B cell (primary cell): ENCODE results near the gene HNRNPU. TPM values are rescaled to one million over a fixed set of nuclear protein-coding genes. Genes with fewer than 3 reads are reported as not detected.

Experiments used
- ATAC-seq: fragments of 200-7000 bp; cut with Tn5 transposase; one replicate; pipeline ENCODE4 v1.10.0; 2021; ENCODE audit warnings: low read depth, mild to moderate bottlenecking, moderate number of reproducible peaks, moderate library complexity
- CTCF ChIA-PET: fragments of 350-600 bp; sonication (Branson Sonifier 250); formaldehyde crosslinking; loops from one replicate; lab custom pipeline; 2021; ENCODE audit warnings: antibody characterized with exemption, inconsistent platforms; lab: Charles Lee
- POLR2A ChIA-PET: fragments of 350-600 bp; sonication (Branson Sonifier 250); formaldehyde crosslinking; loops from one replicate; lab custom pipeline; 2021; ENCODE audit warnings: antibody characterized with exemption; lab: Charles Lee
- DNase-seq: peaks from one replicate; pipeline ENCODE4 v3.0.0; 2013
- H2AFZ ChIP-seq: 2 replicates; pipeline ENCODE4 v1.6.1; 2012; ENCODE audit warnings: mild to moderate bottlenecking, low read depth, low read length; ENCODE audit not compliant: insufficient read depth, poor library complexity, severe bottlenecking
- H3K27ac ChIP-seq, 2 donors: 1 replicate in 1 of 2; 2 replicates in 1 of 2; pipeline ENCODE4 v1.5.1; 2012 to 2013; ENCODE audit warnings: low read length in 2 of 2, mild to moderate bottlenecking in 2 of 2, moderate library complexity in 1 of 2
- H3K27me3 ChIP-seq, 4 experiments: fragments of 200-600 bp in 1 of 4; sonication (generic) in 1 of 4; replicated peaks in 1 of 4; 1 replicate in 2 of 4; 2 replicates in 2 of 4; pipeline versions ENCODE4 v1.6.1 to v1.7.0; 2013 to 2016; ENCODE audit warnings: low read length in 3 of 4, mild to moderate bottlenecking in 2 of 4, mixed read lengths in 1 of 4, moderate library complexity in 1 of 4; ENCODE audit not compliant: insufficient read depth in 4 of 4, control insufficient read depth in 3 of 4; ENCODE audit errors: control extremely low read depth in 1 of 4
- H3K36me3 ChIP-seq, 2 experiments: replicated peaks in 1 of 2; 1 replicate in 1 of 2; 2 replicates in 1 of 2; pipeline versions ENCODE4 v1.6.1 to v1.7.1; 2013; ENCODE audit warnings: low read length in 1 of 2; ENCODE audit not compliant: insufficient read depth in 2 of 2, control insufficient read depth in 1 of 2; ENCODE audit errors: control extremely low read depth in 1 of 2, extremely low read depth in 1 of 2
- H3K4me1 ChIP-seq, 2 donors: fragments of 200-600 bp in 1 of 2; sonication (generic) in 1 of 2; 1 replicate in 1 of 2; 2 replicates in 1 of 2; pipeline versions ENCODE4 v1.5.1 to v1.6.1; 2013 to 2017; ENCODE audit warnings: low read length in 2 of 2; ENCODE audit not compliant: control insufficient read depth in 2 of 2, insufficient read depth in 2 of 2
- H3K4me2 ChIP-seq: replicated peaks from 2 replicates; pipeline ENCODE3; 2012; ENCODE audit warnings: mild to moderate bottlenecking, low read depth, low read length; ENCODE audit not compliant: poor library complexity, severe bottlenecking
- H3K4me3 ChIP-seq, 5 experiments: fragments of 200-600 bp in 1 of 5; sonication (generic) in 1 of 5; 1 replicate in 3 of 5; 2 replicates in 2 of 5; pipeline versions ENCODE4 v1.5.1 to v1.7.0; 2011 to 2016; ENCODE audit warnings: low read length in 4 of 5, mild to moderate bottlenecking in 4 of 5, low read depth in 2 of 5, control low read depth in 1 of 5, moderate library complexity in 1 of 5; ENCODE audit not compliant: insufficient read depth in 1 of 5; ENCODE audit errors: control extremely low read depth in 1 of 5, extremely low read depth in 1 of 5
- H3K79me2 ChIP-seq: fragments of 200-600 bp; sonication (generic); one replicate; pipeline ENCODE4 v1.6.0; 2016; ENCODE audit warnings: low read length; ENCODE audit not compliant: control insufficient read depth, insufficient read depth
- H3K9ac ChIP-seq: fragments of 200-600 bp; sonication (generic); 2 replicates; pipeline ENCODE4 v1.6.1; 2017; ENCODE audit warnings: mild to moderate bottlenecking, low read length, moderate library complexity
- H3K9me3 ChIP-seq, 3 donors: one replicate each; pipeline versions ENCODE4 v1.6.1 to v1.7.1; 2013; ENCODE audit warnings: low read length in 2 of 3; ENCODE audit not compliant: control insufficient read depth in 2 of 3, insufficient read depth in 1 of 3; ENCODE audit errors: control extremely low read depth in 1 of 3
- H4K20me1 ChIP-seq: 2 replicates; pipeline ENCODE4 v1.6.0; 2012; ENCODE audit warnings: mild to moderate bottlenecking, low read length; ENCODE audit not compliant: insufficient read depth, control insufficient read depth, poor library complexity, severe bottlenecking
- H3K27ac Mint-ChIP-seq: one replicate; pipeline ENCODE4 v1.8.0; 2021; ENCODE audit warnings: mixed read lengths
- H3K27me3 Mint-ChIP-seq: one replicate; pipeline ENCODE4 v1.8.0; 2021; ENCODE audit warnings: mixed read lengths
- H3K4me1 Mint-ChIP-seq: one replicate; pipeline ENCODE4 v1.8.0; 2021; ENCODE audit warnings: mixed read lengths
- H3K4me3 Mint-ChIP-seq: one replicate; pipeline ENCODE4 v1.8.0; 2021; ENCODE audit warnings: mixed read lengths
- H3K9me3 Mint-ChIP-seq: one replicate; pipeline ENCODE4 v1.8.0; 2022; ENCODE audit warnings: mixed read lengths; ENCODE audit not compliant: insufficient read depth
- EZH2 ChIP-seq: IDR thresholded peaks from 2 replicates; pipeline ENCODE4 v1.6.1; 2012; ENCODE audit warnings: borderline replicate concordance, low read depth, mild to moderate bottlenecking, moderate library complexity, low read length; ENCODE audit not compliant: insufficient read depth, poor library complexity, severe bottlenecking
- WGBS: methylation state at CpG from one replicate; pipeline ENCODE4 v1.1.5; 2013; ENCODE audit warnings: missing lambda C conversion rate; ENCODE audit not compliant: insufficient coverage; 5-methylcytosine and 5-hydroxymethylcytosine counted together
- intact Hi-C: fragments of 100-400 bp; cut with micrococcal nuclease; formaldehyde crosslinking; loops from one replicate; pipeline ENCODE4 v1.10.0; 2022
- polyA plus RNA-seq: library from polyadenylated mRNA; depleted of rRNA; stranded (reverse); fragments of >200 nt; gene quantifications from 2 replicates; pipeline ENCODE4 v1.2.3, GENCODE V29; 2012
- total RNA-seq, 2 donors: library from RNA; stranded (reverse); fragments of 120-200 nt in 1 of 2; gene quantifications; 1 replicate in 1 of 2; 2 replicates in 1 of 2; pipeline versions ENCODE4 v1.2.3 to v1.2.4, GENCODE V29; 2013 to 2022
- TF ChIP-seq, protein P1 (sequence below): fragments of 200-600 bp; IDR thresholded peaks from one replicate; pipeline ENCODE4 v1.8.0; 2022; ENCODE audit warnings: antibody characterized with exemption, mild to moderate bottlenecking

The HNRNPU gene
- total and polyA plus RNA-seq, 2 donors (not counting 1 experiment from before 2014, with no cell fraction given), result 95.2 to 406 TPM

DNA sequence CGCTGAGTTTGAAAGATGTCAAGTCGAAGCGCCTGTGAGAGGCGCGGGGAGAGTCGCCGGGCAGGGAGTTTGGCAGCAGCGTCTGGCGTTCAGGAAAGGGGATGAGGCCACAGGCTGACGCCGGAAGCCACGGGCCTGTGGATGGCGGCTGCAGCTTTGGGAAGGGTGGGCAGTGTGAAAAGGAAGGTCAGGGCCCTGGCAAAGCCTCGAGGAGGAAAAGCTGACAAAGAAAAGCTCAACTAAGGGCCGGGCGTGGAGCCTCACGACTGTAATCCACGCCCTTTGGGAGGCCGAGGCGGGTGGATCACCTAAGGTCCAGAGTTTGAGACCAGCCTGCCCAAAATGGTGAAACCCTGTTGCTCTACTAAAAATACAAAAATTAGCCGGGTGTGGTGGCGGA lies 54.1 kb downstream of the HNRNPU start:
- no peaks in the 10 kb centered on the region for H3K27me3 Mint-ChIP-seq
- CTCF ChIA-PET, result interaction anchor here (0.7 to 2.8 kb wide), 3 partner anchors 8 to 233 kb away, joined by 3 to 14 read pairs (median 5); no protein-coding TSS in a partner anchor
- no peaks in the 10 kb centered on the region for H3K36me3 ChIP-seq
- 84% methylated on average over 22 of the region's 22 CpGs for WGBS
- no peak overlapping the region for H3K4me3 Mint-ChIP-seq
- TF ChIP-seq, protein P1, sequence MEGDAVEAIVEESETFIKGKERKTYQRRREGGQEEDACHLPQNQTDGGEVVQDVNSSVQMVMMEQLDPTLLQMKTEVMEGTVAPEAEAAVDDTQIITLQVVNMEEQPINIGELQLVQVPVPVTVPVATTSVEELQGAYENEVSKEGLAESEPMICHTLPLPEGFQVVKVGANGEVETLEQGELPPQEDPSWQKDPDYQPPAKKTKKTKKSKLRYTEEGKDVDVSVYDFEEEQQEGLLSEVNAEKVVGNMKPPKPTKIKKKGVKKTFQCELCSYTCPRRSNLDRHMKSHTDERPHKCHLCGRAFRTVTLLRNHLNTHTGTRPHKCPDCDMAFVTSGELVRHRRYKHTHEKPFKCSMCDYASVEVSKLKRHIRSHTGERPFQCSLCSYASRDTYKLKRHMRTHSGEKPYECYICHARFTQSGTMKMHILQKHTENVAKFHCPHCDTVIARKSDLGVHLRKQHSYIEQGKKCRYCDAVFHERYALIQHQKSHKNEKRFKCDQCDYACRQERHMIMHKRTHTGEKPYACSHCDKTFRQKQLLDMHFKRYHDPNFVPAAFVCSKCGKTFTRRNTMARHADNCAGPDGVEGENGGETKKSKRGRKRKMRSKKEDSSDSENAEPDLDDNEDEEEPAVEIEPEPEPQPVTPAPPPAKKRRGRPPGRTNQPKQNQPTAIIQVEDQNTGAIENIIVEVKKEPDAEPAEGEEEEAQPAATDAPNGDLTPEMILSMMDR, result no peak
- TF ChIP-seq EZH2, result no peak
- DNase-seq (no peak), ATAC-seq (no peak)
- H3K4me2 ChIP-seq, result no peak overlapping the region
- H3K4me3 ChIP-seq, result no peak overlapping the region
- POLR2A ChIA-PET, result no interaction called here
- H3K4me1 ChIP-seq, result peaks cover 8 to 11% of the 10 kb centered on the region in 2 donors
- peaks cover 10% of the 10 kb centered on the region for H3K4me1 Mint-ChIP-seq
- H3K9me3 Mint-ChIP-seq, result no peaks in the 10 kb centered on the region
- no peaks in the 10 kb centered on the region for H3K27me3 ChIP-seq
- intact Hi-C loops, result no loop called here
- no peak overlapping the region for H2AFZ ChIP-seq
- no peak overlapping the region for H3K9ac ChIP-seq
- no peaks in the 10 kb centered on the region for H3K9me3 ChIP-seq
- H3K27ac ChIP-seq, result no peak overlapping the region
- H3K79me2 ChIP-seq, result no peaks in the 10 kb centered on the region
- H3K27ac Mint-ChIP-seq, result no peak overlapping the region
- H4K20me1 ChIP-seq, result no peaks in the 10 kb centered on the region

DNA sequence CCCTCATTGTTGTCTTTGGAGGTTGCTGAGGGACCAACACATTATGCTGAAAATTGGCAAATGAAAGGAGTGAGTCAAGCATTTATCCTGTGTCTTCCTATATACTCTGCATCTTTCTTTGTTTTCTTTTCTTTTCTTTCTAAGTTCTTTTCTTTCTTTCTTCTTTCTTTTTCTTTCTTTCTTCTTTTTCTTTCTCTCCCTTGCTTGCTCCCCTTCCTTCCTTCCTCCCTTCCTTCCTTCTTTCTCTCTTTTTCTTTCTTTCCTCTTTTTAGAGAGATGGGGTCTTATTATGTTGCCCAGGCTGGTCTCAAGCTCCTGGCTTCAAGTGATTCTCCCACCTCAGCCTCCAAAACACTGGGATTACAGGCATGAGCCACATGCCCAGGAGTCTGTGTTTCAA lies 57.2 kb downstream of the HNRNPU start:
- Histone ChIP-seq H3K36me3 (no peaks in the 10 kb centered on the region), H3K4me2 (no peak overlapping the region), H3K79me2 (no peaks in the 10 kb centered on the region), H3K9me3 (no peaks in the 10 kb centered on the region), H3K4me1 (no peaks in the 10 kb centered on the region), H4K20me1 (no peaks in the 10 kb centered on the region), H3K9ac (no peak overlapping the region), H2AFZ (no peak overlapping the region), H3K4me3 (no peak overlapping the region), H3K27ac (no peak overlapping the region), H3K27me3 (no peaks in the 10 kb centered on the region)
- Mint-ChIP-seq H3K27me3 (no peaks in the 10 kb centered on the region), H3K4me1 (no peaks in the 10 kb centered on the region), H3K4me3 (no peak overlapping the region), H3K9me3 (no peaks in the 10 kb centered on the region), H3K27ac (no peak overlapping the region)
- intact Hi-C loops, result no loop called here
- no peak for DNase-seq
- TF ChIP-seq, protein P1, result no peak
- no peak for TF ChIP-seq EZH2
- ATAC-seq, result no peak
- ChIA-PET POLR2A (interaction anchor here (0.6 kb wide), 1 partner anchor 109 kb away, joined by 3 read pairs; no protein-coding TSS in a partner anchor), CTCF (interaction anchor here (0.7 to 1.4 kb wide), 5 partner anchors 9 to 240 kb away, joined by 3 to 7 read pairs (median 4); no protein-coding TSS in a partner anchor)
